HG03575 (cell line): ENCODE results near the gene CEP170.

ENCODE experiments used
- ATAC-seq: cut with Tn5 transposase; IDR thresholded peaks from one replicate; pipeline ENCODE4 v1.9.1; 2021; ENCODE audit not compliant: unreplicated experiment, insufficient number of reproducible peaks, low FRiP score; ENCODE audit errors: extremely low read depth

Gene CEP170

DNA sequence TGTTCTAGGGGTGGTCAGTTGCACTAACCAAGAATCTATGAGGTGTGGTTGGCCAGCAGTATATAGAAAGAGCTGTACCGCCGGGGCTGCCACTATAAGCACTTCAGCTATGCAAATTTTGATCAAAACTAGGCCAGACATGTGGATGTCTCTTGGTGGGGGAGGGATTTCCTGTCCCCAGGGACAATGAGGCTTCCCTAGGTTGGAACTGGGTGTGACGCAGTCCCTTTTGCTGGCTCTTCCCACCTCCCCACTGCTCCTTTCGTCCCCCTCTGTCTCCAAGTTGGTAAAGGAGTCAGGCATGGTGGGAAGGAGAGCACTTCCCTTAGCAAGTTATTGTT is 14.3 kb upstream of the CEP170 start:
- ATAC-seq = no peak

DNA sequence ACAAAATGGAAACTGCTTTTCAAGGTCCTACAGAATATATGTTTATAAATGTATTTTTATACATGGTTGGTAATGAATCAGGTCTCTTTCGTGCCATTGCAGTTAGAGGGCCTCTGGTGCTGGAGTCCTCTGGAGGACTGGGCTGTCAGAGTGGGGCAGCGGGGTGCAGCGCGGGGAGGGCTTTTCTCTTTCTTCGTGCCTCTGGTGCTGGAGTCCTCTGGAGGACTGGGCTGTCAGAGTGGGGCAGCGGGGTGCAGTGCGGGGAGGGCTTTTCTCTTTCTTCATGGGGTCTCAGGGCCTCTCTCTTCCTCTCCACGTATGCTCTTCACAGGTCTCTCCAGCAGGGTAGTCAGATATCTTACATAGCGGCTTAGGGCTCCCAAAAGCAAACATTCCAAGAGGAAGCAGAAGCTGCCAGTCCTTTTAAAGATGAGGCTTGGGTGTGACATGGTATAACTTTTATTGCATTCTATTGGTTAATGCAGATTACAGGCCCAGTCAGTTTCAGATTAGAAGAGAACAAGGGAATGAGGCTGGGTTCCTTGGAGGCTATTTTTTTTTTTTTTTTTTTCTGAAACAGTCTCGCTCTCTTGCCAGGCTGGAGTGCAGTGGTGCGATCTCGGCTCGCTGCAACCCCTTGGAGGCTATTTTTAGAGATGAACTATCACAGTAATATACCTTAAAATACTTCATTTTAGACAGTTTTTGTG is 13.8 kb upstream of the CEP170 start:
- ATAC-seq = no peak

DNA sequence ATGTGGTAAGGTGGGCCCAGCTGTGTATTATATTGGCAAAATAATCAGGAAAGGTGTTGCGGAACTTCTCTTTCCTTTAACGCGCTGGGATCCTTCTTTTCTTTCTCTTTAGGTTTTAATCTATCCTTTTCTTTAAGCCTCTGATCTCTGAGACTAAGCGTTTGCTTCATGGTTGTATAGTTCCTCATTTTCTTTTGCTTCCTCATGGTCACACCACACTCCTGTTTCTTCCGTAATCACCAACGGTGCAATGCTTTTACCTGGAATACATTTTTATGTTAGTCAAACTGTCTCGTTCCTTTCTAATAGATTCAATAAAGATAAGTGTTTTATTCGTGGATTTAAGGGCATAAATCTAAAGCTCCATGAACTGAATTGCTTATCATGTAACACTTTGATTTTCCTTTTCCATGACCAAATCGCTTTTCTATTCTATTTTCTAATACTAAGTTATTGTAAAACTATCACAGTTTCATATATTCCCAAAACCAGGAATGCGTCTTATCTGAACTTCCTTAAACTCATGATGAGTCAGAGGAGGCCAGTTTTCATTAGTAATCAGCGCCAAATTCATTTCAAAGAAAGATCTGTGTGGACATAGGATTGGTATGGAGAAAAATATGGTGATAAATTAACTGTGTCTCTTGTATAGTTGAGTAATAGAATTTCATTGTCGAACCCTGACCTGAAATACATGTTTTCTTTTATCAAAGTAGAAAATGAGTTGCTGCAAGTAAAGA is 13.0 kb upstream of the CEP170 start:
- ATAC-seq = no peak

DNA sequence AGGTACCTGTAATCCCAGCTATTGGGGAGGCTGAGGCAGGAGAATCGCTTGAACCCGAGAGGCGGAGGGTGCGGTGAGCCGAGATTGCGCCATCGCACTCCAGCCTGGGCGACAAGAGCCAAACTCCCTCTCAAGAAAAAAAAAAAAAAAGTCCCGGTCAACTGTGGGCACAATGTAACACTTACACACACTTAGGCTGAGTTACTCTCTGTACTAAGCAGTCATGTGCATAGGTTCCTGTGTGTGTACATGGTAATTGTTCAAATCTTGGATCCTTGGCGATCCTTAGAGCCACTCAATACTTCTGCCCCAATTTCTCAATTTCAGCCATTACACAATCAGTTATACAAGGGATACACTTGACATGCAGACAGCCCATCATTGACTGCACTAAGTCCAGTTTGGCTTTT is 12.4 kb upstream of the CEP170 start:
- ATAC-seq = no peak

DNA sequence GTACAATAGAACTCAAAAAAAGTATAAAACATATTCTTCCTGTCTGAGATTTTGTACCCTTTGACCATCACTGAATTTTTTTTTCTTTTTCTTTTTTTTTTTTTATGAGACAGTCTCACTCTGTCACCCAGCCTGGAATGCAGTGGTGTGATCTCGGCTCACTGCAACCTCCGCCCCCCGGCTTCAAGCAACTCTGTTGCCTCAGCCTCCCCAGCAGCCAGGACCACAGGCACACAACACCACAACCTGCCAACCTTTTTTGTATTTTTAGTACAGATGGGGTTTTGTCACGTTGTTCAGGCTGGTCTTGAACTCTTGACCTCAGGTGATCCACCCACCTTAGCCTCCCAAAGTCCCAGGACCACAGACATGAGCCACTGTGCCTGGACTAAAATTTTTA is 11.2 kb upstream of the CEP170 start:
- no peak for ATAC-seq

DNA sequence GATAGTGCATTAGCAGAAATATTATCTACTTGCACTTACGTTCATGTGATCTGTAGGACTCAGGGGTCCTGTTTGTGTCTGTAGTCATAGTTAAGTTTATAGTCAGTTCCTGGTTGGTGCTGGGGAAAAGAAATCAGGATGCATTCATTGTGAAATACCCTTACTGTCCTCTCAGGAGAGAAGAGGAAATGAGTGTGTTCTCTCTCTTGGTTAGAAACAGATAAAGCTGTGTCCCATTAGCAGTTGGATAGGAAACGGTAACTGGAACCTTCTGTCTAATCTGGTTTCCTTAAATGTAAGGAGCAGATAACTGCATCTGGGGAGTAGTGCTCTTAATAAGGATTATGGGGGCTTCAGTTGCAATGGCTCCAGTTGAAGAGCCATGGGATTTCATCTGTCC is 9.6 kb upstream of the CEP170 start:
- no peak for ATAC-seq

DNA sequence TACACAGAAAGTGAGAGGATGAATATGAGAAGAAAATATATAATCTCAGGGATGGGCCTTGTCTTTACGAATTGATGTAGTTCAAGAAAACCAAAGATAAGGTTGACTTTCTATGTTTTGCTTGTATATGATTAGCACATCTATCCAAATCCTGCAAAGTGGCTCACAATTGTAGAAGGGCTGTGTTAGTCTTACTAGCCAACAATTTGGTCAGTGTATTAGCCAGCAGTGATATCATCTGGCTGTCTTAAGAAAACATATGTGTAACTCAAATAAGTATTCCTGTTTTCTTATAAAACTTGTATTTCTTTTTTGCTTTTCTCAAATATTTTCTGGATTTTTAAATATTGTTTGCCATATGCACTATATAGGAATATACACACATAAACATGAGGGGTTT is 6.3 kb upstream of the CEP170 start:
- ATAC-seq = no peak

DNA sequence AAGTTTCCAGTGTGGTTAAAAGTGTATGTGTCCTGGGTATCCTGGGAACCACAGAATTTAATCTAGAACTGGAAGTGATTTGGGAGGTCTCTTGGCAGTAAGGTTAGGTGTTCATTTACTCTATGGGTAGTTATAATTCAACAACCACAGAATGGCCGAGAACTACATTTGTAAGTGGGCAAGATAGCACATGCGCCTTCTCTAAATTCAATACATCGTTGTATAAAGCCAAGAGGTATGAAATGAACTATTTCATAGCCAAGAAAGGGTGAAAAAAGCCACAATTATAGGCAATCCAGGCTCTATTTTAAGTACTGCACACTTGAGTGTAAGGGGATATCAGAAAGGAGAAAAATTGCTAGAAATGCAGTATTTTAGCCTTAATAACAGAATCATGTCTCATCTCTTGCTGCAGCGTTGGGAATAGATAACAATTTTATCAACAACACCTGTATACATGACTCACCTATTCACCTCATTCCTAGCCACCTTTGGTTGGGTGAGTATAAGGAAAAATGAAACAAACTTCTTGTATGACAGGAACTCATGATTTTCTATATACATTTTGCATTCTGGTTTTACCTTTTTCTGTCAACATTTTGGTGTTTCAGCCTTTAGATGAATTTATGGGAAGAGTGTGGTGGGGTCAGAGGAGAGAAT is 5.3 kb upstream of the CEP170 start:
- ATAC-seq = no peak

DNA sequence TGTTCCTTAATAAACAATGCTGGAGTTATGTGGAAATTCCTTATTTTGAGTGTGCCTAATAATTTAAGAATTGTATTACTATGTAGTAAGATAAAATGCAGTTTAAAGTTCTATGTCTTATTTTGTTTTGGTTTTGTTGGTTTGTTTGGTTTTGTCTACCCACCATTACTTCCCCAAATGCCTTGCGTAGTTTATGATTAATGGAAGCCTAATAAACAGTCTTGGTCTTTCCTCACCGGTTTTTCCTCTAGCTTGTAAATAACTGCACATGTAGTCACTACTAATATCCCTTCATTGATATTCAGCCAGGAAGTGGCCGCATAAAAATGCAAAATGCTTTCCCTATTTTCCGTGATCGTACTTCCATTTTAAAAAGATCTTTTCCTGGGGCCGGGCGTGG is 3.6 kb upstream of the CEP170 start:
- ATAC-seq = no peak

DNA sequence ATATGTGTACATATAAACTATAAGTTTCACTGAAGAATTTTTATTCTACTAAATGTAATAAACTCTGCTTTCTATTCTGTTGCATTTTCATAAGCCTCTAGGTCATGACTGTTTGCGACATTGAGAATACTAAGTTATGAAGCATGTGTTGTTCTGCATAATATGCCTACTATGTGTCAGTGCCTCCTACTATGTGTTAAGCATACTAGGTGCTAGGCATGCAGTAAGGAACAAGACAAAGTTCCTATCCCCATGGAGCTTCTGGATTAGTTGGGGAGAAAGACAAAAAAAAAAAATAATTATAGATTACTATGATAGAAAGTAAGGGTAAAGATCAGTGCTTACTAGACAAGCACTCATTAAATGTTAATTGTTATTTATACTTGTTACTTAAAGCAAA is 2.1 kb upstream of the CEP170 start:
- ATAC-seq = no peak

DNA sequence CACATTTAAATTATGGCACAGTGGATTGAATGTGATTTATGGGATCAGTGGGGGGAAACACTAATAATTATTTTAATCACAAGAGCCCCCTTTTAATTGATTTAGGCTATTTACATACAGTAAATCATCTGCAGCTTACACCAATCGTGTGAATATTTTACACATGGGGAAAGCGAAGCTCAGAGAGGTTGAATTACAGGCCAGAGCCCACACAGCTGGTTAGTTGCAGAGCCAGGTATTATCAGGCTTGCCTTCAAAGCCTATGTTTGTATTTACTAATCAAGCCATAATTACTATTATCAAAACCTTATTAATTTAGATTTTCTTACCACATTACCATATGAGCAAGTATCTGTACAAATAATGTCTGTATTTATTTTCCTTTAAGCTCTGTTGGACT is 1.5 kb upstream of the CEP170 start:
- ATAC-seq = no peak

DNA sequence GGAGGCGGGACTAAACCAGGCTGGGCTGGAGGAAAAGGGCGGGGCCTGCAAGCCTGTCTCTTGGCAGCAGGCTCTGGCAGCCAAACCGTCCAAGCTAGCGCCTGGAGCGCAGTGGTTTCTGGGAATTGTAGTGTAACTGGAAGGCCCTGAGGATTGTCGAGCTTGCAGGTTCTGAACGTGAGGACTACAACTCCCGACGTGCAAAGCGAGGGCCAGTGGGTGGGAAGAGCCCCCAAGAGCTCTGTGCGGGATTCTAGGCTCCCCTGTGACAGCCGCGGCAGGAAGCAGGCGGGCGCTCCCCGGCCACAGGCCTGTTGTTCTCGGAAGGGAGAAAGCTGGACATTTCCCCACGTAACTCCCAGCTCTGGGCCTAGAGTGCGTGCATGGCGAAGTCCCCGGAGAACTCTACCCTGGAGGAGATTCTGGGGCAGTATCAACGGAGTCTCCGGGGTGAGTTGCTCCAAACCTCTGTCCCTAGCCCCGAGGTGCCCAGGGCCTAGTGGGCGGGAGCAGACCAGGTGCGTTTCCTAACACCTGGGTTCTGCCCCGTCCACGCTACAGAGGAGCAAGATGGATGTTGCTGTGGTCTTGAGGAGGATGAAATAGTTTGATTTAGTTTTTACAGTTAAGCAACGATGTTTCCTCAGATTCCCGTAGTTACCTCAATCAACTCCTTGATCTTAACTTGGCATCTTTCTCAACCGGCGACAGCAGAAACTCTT is 871 bp upstream of the CEP170 start, which contains the start of gene SDCCAG8:
Gene SDCCAG8, plus strand, starts transcription at position 251 of the 722 bp plus-strand sequence. Its CDS starts 133 bp downstream, at position 384.
- ATAC-seq = peak; percentile 59

DNA sequence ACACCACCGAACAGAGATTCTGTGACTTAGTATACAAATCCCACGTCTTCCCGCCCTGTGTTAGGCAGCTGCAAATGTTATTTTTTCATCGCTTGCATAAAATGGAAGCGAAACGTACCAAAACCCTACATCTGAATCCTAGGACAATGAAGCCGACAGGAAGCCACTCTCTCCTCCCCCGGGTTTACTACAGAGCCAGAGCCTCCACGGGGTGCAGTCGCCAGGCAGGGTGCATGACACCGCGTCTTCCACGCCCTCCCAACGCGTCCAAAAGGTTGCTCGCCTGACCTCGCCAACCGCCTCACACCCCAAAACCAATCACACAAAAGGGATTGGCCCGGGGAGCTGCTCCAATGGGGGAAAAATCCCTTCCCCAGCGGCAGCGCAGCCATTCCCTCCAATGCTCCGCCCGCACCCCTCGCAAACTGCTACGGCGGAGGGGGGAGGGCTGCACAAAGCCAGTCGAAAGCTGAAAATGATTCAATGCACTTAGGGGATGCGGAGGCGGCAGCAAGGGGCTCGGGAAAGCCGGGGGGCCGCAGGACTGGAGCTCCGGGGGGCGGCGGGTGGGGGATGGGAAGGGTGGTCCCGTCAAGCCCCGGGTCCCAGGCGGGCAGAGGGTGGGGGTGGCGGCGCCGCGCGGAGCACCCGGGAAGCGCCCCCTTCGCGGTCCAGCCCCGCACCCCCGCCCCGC is 701 bp downstream of the CEP170 start:
- no peak for ATAC-seq

DNA sequence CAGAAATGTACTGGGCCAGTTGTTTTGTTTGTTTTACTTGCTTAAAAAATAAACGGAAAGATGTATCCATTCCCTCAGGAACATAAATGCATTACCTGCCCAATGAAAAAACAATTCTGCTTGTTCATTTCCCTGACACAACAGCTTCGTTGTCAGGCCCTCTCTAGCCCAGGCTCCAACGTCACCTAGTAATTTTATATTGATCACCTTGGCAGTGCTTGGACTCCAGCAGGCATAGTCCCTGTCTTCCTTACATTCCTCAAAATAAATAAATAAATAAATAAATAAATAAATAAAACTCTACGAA is 1.2 kb downstream of the CEP170 start:
- ATAC-seq = no peak

DNA sequence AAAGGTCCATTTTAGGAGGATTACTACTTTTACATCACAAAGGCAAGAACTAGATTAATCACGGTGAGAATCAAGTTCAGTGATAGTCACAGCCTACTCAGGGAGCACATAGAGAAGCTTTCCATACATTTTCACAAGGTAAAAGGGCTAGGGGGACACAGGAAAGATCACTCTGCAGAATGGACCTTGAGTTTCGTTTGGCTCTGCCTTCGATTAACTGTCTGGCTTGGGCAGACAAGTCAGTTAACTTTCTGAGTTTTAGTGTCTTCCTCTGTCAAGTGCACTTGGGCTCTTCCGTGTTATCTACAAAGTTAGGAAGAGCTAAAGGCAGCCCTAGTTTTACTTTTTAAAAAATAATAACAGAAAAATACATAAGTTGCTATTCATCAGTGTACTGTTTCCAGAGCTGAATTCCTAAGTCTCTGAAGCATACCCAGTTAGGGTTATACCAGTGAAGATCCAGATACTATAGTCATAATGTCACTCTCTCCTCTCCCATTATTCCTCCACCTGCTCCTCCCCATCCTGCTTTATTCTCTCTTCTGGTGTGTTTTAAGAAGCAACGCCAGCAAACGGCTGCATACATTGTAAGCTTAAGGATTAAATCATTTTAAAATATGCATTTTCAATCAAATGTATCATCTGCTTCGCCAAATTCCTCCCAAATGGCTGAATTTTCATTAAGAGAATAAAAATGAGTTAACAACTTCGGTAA is 1.7 kb downstream of the CEP170 start:
- ATAC-seq = no peak

DNA sequence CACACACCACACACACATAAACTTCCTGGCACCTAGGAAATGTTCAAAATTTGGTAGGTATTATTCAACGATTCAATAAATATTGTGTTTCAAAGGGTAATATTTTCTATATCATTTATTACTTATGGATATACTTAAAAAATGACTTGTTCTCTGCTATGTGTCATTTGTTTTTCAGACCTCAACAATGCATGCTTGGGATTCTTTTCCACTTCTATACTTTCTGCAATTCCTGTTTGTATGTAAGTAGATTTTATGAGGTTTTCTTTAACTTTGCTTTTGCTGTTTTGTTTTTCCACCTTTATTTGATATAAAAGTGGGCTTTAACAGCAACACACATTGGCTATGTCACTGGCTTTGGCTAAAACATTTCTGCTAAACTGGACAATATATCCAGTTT is 3.5 kb downstream of the CEP170 start:
- ATAC-seq = no peak

DNA sequence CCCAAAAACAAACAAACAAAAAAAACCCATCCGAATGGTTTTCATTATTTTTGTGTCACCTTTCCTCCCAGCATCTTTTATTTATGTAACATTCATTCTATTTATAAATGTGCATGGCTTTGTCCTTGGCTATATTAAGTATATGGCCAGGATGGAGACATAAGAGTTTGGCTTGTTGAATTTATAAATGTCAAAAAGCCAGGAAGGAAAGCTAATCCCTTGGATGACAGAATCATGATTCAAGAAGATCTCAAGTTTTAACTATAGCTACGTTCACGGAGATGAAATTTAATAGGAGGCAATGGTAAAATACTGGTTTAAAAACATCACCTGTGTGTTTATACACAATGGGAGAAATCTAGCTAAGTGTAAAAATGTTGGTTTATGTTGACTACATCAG is 5.0 kb downstream of the CEP170 start:
- no peak for ATAC-seq

DNA sequence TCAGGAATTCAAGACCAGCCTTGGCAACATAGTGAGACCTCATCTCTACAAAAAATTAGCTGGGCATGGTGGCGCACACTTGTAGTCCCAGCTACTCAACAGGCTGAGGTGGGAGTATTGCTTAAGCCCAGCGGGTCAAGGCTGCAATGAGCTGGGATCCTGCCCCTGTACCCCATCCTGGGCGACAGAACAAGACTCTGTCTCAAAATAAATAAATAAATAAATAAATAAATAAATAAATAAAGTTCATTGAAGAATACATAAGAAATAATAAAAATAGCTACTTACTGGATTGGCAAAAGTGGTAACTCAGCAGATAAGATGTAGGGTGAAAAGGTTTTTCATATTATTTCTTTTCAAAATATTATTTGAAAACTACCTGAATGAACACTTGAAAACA is 5.9 kb downstream of the CEP170 start:
- ATAC-seq = no peak

DNA sequence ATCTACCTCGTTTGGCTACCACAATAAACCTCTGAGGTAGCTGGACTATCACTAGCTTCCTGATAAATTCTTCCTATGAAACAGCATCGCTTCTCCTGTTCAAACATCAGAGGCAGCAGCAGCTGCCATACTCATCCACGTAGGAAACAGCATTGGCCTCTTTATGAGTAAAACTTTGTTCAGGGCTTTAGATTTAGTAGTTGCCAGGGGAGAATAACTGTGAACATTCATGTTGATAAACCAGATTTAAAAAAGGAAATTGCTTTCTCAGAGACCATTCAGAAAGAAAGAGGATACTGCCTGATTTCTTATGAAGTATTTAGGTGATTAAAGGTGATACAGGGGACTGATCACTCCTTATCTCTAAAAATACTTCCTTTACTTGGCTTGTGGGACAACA is 7.2 kb downstream of the CEP170 start:
- no peak for ATAC-seq
